Hematopoietic multipotent progenitor cell treated with erythropoietin and hydrocortisone succinate and interleukin-3 and kit ligand, for 6 days (in vitro differentiated cells): Measurements from ENCODE around the gene NANOGP8.
"Not testable (repeated sequence)": the region's sequence is repeated elsewhere in the genome, so short reads cannot be mapped to it uniquely, and the experiment has no call there.

ENCODE experiments used
- DNase-seq: peaks from one replicate; pipeline ENCODE4 v3.0.0-alpha.2; 2015

Gene NANOGP8

GRCh38 chr15:35085176-35085919, at the start of gene NANOGP8:
Gene NANOGP8, minus strand, starts transcription at chr15:35085295. Its CDS starts 185 bp downstream, at chr15:35085110.
- DNase-seq = not testable (repeated sequence)

GRCh38 chr15:35134299-35134698, 49.2 kb upstream of the NANOGP8 start:
- DNase-seq = no peak

GRCh38 chr15:35130245-35130644, 45.1 kb upstream of the NANOGP8 start:
- DNase-seq = no peak

- DNase-seq = no peak
Measured at GRCh38 chr15:35129361-35129760, 44.3 kb upstream of the NANOGP8 start.

GRCh38 chr15:35127717-35128116, 42.6 kb upstream of the NANOGP8 start:
- DNase-seq = no peak

- no peak for DNase-seq
Measured at GRCh38 chr15:35126236-35126635, 41.1 kb upstream of the NANOGP8 start.

- DNase-seq = no peak
Measured at GRCh38 chr15:35123743-35124142, 38.6 kb upstream of the NANOGP8 start.

- no peak for DNase-seq
Measured at GRCh38 chr15:35121611-35122359, 36.7 kb upstream of the NANOGP8 start.

GRCh38 chr15:35120173-35120572, 35.1 kb upstream of the NANOGP8 start:
- no peak for DNase-seq

- no peak for DNase-seq
Measured at GRCh38 chr15:35118960-35119359, 33.9 kb upstream of the NANOGP8 start.

- DNase-seq = no peak
Measured at GRCh38 chr15:35117543-35118265, 32.6 kb upstream of the NANOGP8 start.

- DNase-seq = no peak
Measured at GRCh38 chr15:35115155-35115725, 30.1 kb upstream of the NANOGP8 start.

- DNase-seq = no peak
Measured at GRCh38 chr15:35112346-35112745, 27.3 kb upstream of the NANOGP8 start.

- DNase-seq = no peak
Measured at GRCh38 chr15:35111861-35112260, 26.8 kb upstream of the NANOGP8 start.

- DNase-seq = no peak
Measured at GRCh38 chr15:35108453-35108852, 23.4 kb upstream of the NANOGP8 start.

- no peak for DNase-seq
Measured at GRCh38 chr15:35107561-35107960, 22.5 kb upstream of the NANOGP8 start.

- DNase-seq = no peak
Measured at GRCh38 chr15:35107122-35107521, 22.0 kb upstream of the NANOGP8 start.

- DNase-seq = no peak
Measured at GRCh38 chr15:35104526-35105147, 19.5 kb upstream of the NANOGP8 start.

GRCh38 chr15:35102186-35102585, 17.1 kb upstream of the NANOGP8 start:
- DNase-seq = no peak

- no peak for DNase-seq
Measured at GRCh38 chr15:35101335-35101734, 16.2 kb upstream of the NANOGP8 start.

- DNase-seq = no peak
Measured at GRCh38 chr15:35098737-35099136, 13.6 kb upstream of the NANOGP8 start.

- no peak for DNase-seq
Measured at GRCh38 chr15:35095941-35096340, 10.8 kb upstream of the NANOGP8 start.

GRCh38 chr15:35092846-35093245, 7.8 kb upstream of the NANOGP8 start:
- no peak for DNase-seq
